ENCODE measurements around the gene TMED1.

TMED1 gene

DNA sequence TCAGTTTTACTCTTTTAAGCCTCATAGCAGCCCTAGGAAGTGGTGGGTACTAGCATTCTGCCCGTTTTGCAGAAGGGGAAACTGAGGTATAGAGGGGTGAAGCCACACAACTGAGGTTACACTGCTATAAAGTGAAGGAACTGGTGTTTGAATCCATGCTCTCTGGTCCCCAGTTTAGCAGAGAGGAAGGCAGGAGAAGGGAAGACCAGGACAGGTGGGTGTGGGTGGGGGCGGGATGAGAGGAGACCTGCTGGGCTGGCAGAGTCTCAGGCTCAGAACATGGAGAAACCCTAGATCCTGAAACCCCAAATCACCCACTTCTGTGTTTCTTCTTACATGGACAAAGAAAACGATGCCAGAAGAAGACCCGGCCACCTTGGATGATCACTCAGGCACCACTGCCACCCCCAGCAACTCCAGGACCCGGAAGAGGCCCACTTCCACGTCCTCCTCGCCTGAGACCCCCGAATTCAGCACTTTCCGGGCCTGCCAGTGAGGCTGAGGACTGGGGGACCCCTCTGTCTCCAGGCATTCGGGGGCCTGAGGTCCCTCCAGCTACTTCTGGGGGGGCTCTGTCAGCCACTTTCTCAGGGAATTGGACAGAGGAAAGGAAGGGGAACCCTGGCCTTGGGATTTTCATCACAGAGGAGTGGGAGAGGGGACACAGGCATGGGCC is 33.0 kb upstream of the TMED1 start:
- H3K4me3 ChIP-seq (ENCODE audit: low read depth, low read length, poor library complexity, severe bottlenecking) = peak overlapping the region; percentile 9

DNA sequence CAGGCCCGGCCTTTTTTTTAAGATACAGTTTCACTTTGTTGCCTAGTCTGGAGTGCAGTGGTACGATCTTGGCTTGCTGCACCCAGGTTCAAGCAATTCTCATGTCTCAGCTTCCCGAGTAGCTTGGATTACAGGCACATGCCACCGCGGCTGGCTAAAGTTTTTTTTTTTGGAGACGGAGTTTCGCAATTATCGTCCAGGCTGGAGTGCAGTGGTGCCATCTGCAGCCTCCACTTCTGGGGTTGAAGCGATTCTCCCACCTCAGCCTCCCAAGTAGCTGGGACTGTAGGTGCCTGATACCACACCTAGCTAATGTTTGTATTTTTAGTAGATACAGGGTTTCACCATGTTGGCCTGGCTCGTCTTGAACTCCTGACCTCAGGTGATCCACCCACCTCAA is 30.5 kb upstream of the TMED1 start:
- Histone ChIP-seq H3K9me3 (ENCODE audit: low read length) (no peaks in the 10 kb centered on the region), H2AFZ (ENCODE audit: low read length) (no peak overlapping the region), H3K4me3 (ENCODE audit: low read depth, low read length, poor library complexity, severe bottlenecking) (no peak overlapping the region), H3K27ac (ENCODE audit: low read depth, low read length, poor library complexity, severe bottlenecking) (peak overlapping the region; percentile 92), H3K27me3 (ENCODE audit: insufficient read depth, low read length) (no peaks in the 10 kb centered on the region), H3K9ac (ENCODE audit: low read length) (no peak overlapping the region), H3K9me2 (ENCODE audit: low read depth, low read length) (no peaks in the 10 kb centered on the region), H3K36me3 (ENCODE audit: insufficient read depth, low read length) (no peaks in the 10 kb centered on the region), H3K79me2 (ENCODE audit: insufficient read depth, low read length) (no peaks in the 10 kb centered on the region), H4K20me1 (ENCODE audit: insufficient read depth, low read length) (no peaks in the 10 kb centered on the region), H3F3A (ENCODE audit: insufficient read depth, low read length) (no peaks in the 10 kb centered on the region), H3K4me1 (ENCODE audit: insufficient read depth, low read length, severe bottlenecking) (peaks cover 57% of the 10 kb centered on the region), H3K4me2 (ENCODE audit: low read length) (no peak overlapping the region)
- TF ChIP-seq EZH2 (IDR thresholded peaks at IDR 0.05; ENCODE audit: borderline replicate concordance, low read length) = no peak
- TF ChIP-seq, protein P1, sequence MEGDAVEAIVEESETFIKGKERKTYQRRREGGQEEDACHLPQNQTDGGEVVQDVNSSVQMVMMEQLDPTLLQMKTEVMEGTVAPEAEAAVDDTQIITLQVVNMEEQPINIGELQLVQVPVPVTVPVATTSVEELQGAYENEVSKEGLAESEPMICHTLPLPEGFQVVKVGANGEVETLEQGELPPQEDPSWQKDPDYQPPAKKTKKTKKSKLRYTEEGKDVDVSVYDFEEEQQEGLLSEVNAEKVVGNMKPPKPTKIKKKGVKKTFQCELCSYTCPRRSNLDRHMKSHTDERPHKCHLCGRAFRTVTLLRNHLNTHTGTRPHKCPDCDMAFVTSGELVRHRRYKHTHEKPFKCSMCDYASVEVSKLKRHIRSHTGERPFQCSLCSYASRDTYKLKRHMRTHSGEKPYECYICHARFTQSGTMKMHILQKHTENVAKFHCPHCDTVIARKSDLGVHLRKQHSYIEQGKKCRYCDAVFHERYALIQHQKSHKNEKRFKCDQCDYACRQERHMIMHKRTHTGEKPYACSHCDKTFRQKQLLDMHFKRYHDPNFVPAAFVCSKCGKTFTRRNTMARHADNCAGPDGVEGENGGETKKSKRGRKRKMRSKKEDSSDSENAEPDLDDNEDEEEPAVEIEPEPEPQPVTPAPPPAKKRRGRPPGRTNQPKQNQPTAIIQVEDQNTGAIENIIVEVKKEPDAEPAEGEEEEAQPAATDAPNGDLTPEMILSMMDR (IDR thresholded peaks at IDR 0.05; ENCODE audit: low read length) = no peak

More for the DNA sequence above, 33.0 kb upstream of the TMED1 start:
- Histone ChIP-seq H3K27ac (ENCODE audit: low read depth, low read length, poor library complexity, severe bottlenecking) (peak overlapping the region; percentile 92), H3K9me2 (ENCODE audit: low read depth, low read length) (no peaks in the 10 kb centered on the region), H3K4me2 (ENCODE audit: low read length) (peak overlapping the region; percentile 64), H4K20me1 (ENCODE audit: insufficient read depth, low read length) (no peaks in the 10 kb centered on the region), H3K9ac (ENCODE audit: low read length) (peak overlapping the region; percentile 40; the same call in 1 of the 2 replicates), H3K9me3 (ENCODE audit: low read length) (no peaks in the 10 kb centered on the region), H2AFZ (ENCODE audit: low read length) (no peak overlapping the region), H3F3A (ENCODE audit: insufficient read depth, low read length) (no peaks in the 10 kb centered on the region), H3K27me3 (ENCODE audit: insufficient read depth, low read length) (no peaks in the 10 kb centered on the region), H3K79me2 (ENCODE audit: insufficient read depth, low read length) (peaks cover 22% of the 10 kb centered on the region), H3K36me3 (ENCODE audit: insufficient read depth, low read length) (no peaks in the 10 kb centered on the region), H3K4me1 (ENCODE audit: insufficient read depth, low read length, severe bottlenecking) (peaks cover 63% of the 10 kb centered on the region)
- TF ChIP-seq, protein P1 (IDR thresholded peaks at IDR 0.05; ENCODE audit: low read length) = no peak
- TF ChIP-seq EZH2 (IDR thresholded peaks at IDR 0.05; ENCODE audit: borderline replicate concordance, low read length) = no peak

DNA sequence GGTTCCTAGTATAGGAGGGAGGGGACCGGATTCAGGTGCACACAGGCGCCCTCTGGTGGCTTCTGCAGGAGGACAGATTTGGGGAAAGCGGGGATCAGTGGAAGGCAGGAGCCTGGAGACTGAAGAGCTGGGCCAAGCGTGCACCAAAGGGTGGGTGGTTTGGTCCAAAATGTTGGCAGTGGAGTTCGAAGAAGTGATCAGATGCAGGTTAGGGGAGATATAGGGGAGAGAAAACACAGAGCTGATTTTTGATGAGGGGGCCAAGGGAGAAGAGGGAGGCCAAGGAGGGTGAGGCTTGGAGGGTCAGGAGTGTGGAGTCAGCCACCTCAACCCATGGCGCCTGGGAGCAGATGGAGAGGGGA is 28.5 kb upstream of the TMED1 start:
- Histone ChIP-seq H3K9me2 (ENCODE audit: low read depth, low read length) (no peaks in the 10 kb centered on the region), H2AFZ (ENCODE audit: low read length) (peak overlapping the region; percentile 98), H3F3A (ENCODE audit: insufficient read depth, low read length) (no peaks in the 10 kb centered on the region), H3K4me3 (ENCODE audit: low read depth, low read length, poor library complexity, severe bottlenecking) (peak overlapping the region; percentile 43), H3K27me3 (ENCODE audit: insufficient read depth, low read length) (no peaks in the 10 kb centered on the region), H3K4me1 (ENCODE audit: insufficient read depth, low read length, severe bottlenecking) (peaks cover 45% of the 10 kb centered on the region), H3K9me3 (ENCODE audit: low read length) (no peaks in the 10 kb centered on the region), H4K20me1 (ENCODE audit: insufficient read depth, low read length) (no peaks in the 10 kb centered on the region), H3K4me2 (ENCODE audit: low read length) (peak overlapping the region; percentile 67), H3K79me2 (ENCODE audit: insufficient read depth, low read length) (no peaks in the 10 kb centered on the region), H3K9ac (ENCODE audit: low read length) (peak overlapping the region; percentile 42), H3K27ac (ENCODE audit: low read depth, low read length, poor library complexity, severe bottlenecking) (no peak overlapping the region), H3K36me3 (ENCODE audit: insufficient read depth, low read length) (no peaks in the 10 kb centered on the region)
- TF ChIP-seq EZH2 (IDR thresholded peaks at IDR 0.05; ENCODE audit: borderline replicate concordance, low read length) = no peak
- TF ChIP-seq, protein P1 (IDR thresholded peaks at IDR 0.05; ENCODE audit: low read length) = peak; percentile 97

Measured in OCI-LY1 (cell line).